ENCODE data around the gene SLC7A7.

DNA sequence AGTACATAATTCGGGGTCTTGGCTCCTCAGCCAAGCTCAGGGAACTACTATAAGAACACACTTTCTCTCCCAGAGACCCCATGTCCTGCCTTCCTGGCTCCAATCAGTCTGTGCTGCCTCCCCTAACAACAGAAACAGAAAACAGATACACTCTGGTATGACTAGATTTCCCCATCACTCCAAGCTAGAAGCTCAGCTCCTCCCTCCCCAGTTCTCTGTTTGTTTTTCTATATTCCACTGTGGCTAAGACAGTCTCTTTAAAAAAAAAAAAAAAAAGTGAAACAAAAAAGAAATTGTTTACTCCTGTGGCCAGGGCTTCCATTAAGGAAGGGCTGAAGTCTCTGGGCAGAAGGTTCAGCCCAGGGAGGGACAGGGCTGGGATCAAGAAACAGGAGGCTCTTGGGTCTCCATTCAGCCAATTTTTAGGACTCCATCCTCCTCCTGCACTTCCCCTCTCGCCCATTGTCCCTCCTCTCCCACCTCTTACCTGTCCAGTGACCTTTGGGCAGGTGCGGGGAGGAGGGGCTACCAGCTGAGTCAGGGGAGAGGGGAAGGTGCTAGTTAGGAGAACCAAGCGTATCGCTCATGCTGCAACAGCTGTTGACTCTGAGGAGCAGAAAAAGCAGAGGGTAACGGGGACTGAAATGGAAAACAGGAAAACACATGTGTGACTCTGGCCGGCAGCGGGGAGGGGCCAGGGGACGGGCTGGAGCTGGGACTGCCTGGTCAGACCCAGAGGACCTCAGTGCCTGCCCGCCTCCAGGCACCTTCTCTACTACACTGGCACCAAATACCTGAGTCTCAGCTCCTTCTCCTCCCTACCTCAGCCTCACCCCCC is 4.1 kb upstream of the SLC7A7 start:
- no peak for TF ChIP-seq GATA2 (IDR thresholded peaks at IDR 0.05; ENCODE audit: low read depth, low read length)
- TF ChIP-seq GATA3 (IDR thresholded peaks at IDR 0.05; ENCODE audit: low read depth, low read length): no peak
